HG02970 (cell line): ENCODE results near the gene VRK3.
"Not testable (repeated sequence)": the region's sequence is repeated elsewhere in the genome, so short reads cannot be mapped to it uniquely, and the experiment has no call there.

ENCODE experiments used
- ATAC-seq: cut with Tn5 transposase; IDR thresholded peaks from one replicate; pipeline ENCODE4 v1.9.1; 2021; ENCODE audit warnings: mild to moderate bottlenecking, moderate library complexity, moderate number of reproducible peaks; ENCODE audit not compliant: unreplicated experiment, low FRiP score

VRK3 gene

DNA sequence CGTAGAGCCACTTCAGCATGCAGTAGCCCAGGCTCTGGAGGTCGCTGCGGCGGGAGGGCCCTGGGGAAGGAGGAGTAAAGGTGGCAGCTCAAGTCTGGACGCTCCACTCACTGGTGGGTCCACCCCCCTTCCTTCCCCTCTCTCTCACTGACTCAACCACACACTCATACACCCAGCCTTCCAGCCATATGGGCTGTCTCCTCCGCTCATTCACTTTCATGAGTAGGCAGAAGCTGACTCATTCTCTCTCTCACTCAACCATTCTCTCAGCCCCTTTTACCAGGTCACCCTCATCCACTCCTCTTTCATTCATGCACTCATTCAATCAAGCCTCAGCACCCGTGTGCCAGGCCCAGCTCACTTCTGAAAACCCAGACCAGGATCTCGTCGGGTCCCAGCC lies 36.7 kb downstream of the VRK3 start:
- no peak for ATAC-seq

- ATAC-seq, result no peak
Observed at GRCh38 chr19:49988007-49988406, 37.2 kb downstream of the VRK3 start.

DNA sequence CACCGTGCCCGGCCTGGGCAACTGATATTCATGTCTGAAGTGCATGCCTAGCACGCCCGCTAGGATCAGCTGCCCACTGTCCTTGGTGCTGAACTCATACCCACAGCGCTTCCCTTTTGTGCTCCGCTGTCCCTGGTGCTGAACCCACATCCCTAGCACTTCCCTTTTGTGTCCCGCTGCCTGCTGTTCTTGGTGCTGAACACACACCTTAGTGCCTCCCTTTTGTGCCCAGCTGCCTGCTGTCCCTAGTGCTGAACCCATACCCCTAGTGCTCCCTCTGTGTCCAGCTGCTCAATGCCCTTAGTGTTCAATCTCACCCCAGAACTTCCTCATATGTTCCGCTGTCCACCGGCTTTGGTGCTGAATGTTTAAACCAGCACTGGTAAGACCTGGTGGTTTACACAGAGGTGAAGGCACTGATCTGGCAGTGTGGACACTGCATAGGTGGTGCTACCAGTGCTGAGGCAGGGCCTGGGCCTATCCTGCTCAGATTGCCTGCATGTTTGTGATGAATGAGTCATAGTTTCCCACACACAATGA lies 37.9 kb downstream of the VRK3 start:
- no peak for ATAC-seq

DNA sequence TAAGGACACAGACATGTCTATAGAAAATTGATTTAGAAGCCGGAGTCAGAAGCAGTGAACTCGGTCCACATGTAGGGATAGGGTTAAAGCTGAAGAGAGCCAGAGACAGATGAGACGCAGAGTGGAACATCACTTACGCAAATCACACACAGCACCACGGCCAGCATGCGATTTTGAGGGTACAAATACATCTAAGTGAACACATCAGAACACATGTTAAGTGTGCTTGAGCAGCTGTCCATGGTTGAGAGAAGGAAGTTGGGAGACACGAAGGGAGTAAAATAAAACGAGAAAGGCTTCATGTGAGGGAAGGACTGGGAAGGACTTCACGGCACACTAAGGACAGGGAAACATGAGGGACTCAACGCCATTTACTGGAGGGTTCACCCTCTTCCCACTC lies 38.8 kb downstream of the VRK3 start:
- ATAC-seq, result no peak

DNA sequence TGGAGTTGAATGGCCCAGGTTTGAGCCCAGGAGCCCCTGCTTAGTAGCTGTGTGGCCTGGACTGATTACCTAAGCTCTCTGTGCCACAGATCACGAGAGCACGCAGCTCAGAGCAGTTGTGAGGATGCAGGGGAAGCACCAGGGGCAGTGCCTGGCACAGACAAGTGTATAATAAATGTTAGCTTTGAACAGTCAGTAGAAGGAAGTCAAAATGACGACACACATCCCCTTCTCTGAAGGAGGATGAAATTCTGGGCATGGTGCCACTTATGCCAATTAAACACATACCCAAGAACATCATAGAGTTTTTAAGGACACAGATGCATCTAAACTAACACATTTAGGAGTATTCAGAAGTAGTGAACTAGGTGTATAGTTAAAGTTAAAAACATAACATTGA lies 39.3 kb downstream of the VRK3 start:
- ATAC-seq, result no peak

- no peak for ATAC-seq
Observed at GRCh38 chr19:49984491-49984890, 40.7 kb downstream of the VRK3 start.

DNA sequence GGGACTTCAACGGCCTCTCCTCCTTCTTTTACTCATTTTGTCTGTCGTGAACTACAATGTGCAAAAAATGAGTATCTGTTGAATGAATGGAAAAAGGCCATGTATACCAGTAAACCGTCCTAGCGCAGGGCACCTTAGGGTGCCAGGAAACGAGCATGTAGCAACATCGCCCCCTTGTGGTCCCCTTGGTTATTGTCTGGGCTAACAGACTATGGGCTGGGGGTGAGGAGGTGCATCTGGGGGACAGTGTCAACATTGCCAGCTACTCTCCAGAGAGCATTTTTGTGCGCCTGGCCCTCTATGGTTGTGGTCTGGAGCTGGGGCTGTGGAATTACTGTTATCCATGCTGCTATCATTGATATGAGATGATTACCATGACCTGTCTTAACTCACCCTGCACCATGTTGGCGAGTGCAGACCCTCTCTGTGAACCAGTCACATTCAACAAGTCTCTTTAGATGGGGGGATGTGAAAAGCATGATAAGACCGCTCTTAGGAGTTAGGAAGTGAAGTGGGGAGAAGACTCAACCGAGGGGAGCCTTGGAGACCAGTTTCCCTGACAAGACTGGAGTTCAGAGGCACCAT lies 41.4 kb downstream of the VRK3 start:
- ATAC-seq, result no peak

DNA sequence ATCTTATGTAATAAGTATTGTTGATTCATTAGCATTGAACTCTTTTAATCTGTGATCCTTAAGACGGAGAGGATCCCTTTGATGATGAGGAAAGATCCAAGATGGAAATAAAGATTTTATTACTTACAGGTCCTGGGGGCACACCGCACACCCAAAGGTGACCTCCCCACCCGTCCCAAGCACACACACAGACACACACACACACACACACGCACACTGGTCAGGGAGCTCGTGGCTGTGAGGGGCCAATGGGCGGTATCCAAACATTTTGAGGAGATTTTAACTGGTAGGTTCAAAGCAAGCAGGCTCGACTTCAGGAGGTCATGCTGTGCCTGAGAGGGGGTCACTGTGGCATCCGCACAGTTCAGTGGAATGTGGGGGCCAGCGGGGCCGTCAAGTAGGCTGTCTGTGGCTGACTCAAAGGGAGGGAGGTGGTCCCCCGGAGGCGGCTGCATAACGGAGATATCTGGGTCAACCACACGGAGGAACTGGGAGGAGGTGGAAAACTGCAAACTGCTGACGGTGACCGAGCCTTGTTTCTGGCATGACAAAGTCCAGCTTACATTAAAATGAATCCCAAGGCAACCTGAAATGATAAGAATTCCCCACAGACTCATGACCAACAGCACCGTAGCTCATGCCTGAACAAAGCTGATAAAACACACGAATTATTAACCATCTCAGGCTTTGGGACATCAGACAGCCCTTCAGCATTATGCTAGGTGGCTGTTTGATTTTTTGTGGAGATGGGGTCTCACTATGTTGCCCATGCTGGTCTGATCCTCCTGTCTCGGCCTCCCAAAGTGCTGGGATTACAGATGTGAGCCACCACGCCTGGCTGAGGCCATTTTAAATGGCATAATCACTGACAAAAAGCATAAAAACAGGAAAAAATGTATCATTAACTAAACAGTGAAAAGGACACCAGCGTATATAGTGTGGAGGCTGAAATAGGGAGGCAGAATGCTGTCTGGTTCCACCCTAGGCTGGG lies 43.3 kb downstream of the VRK3 start:
- no peak for ATAC-seq

- no peak for ATAC-seq
Observed at GRCh38 chr19:49978324-49978723, 46.8 kb downstream of the VRK3 start.

DNA sequence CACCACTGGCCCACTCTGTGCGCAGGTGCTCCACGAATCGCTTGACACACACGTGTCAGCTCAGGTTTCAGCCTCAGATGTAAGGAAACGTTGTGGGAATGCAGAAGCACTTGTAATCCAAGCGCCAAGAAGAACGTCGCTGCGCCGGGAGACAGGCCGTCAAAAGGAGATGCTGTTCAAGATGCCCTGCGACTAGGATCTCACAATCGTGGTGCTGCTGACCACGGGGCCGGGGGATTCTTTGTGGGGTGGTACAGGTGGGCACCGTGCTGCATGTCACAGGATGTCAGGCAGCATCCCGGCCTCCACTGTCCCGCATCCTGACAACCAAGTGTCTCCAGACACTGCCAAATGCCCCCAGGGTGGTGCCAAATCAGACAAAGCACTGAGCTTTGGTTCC lies 47.3 kb downstream of the VRK3 start:
- ATAC-seq, result no peak

DNA sequence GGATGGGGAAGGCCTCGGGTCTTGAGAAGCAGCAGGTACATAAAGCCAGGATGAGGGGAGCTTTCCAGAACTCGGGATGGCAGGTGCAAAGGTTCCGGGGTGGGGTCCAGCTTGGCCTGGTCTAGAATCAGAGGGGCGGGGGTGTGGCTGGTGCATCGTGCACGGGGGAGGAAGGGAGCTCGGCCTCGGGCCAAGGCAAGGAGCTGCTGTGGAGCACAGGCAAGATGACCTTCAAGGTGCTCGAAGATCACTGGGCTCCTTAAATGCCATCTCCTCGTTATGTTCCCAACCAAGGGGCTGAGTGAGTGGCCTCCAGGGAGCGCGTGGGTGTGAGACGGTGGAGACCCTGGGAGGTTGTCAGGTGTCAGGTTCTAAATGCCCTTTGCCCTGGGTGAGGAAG lies 48.1 kb downstream of the VRK3 start:
- no peak for ATAC-seq

- no peak for ATAC-seq
Observed at GRCh38 chr19:49976496-49976895, 48.7 kb downstream of the VRK3 start.

GRCh38 chr19:49975051-49975450 lies 50.1 kb downstream of the VRK3 start:
- ATAC-seq, result no peak

GRCh38 chr19:49973987-49974386 lies 51.2 kb downstream of the VRK3 start:
- ATAC-seq, result no peak

GRCh38 chr19:49972841-49973240 lies 52.3 kb downstream of the VRK3 start:
- ATAC-seq, result no peak

- ATAC-seq, result no peak
Observed at GRCh38 chr19:49971991-49972411, 53.2 kb downstream of the VRK3 start.

DNA sequence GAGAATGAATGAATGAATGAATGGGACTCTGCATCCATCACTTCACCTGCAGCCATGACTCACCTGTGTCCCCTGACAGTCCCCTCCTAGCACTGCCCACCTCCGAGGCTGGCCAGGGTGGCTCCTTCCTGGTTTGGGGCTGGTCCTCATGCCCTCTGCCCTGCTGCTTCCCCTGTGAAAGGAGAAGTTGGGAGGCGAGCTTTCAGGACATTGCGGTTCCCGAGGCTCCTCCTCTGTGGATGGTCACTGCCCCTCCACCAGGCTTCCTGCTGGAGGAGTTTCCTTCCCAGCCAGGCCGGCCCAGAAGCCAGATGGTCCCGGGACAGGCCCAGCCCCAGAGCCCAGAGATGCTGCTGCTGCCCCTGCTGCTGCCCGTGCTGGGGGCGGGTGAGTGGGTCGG lies 55.8 kb downstream of the VRK3 start:
- ATAC-seq, result not testable (repeated sequence)

GRCh38 chr19:49968279-49968922 lies 56.8 kb downstream of the VRK3 start:
- ATAC-seq, result no peak

GRCh38 chr19:49960980-49961379 lies 64.2 kb downstream of the VRK3 start, which contains the start of gene SIGLEC11:
Gene SIGLEC11, minus strand, starts transcription at chr19:49961172. Its CDS starts 91 bp downstream, at chr19:49961081.
- ATAC-seq, result not testable (repeated sequence)

- not testable (repeated sequence) for ATAC-seq
Observed at GRCh38 chr19:49959892-49960291, 65.3 kb downstream of the VRK3 start.

- not testable (repeated sequence) for ATAC-seq
Observed at GRCh38 chr19:49958596-49958995, 66.6 kb downstream of the VRK3 start.
